ENCODE results near the gene PDSS2. TPM values are rescaled to one million over a fixed set of nuclear protein-coding genes. Genes with fewer than 3 reads are reported as not detected.

The PDSS2 gene
- total RNA-seq, 1 donor from 2014 or later = 14.9 TPM

- Histone ChIP-seq H2AFZ (replicated peaks) (no peak overlapping the region), H3K79me2 (ENCODE audit: low read depth) (no peaks in the 10 kb centered on the region), H3K27me3 (no peaks in the 10 kb centered on the region), H3K9me3 (ENCODE audit: low read depth) (no peaks in the 10 kb centered on the region), H3K4me3 (no peak overlapping the region), H4K20me1 (ENCODE audit: low read depth) (no peaks in the 10 kb centered on the region), H3F3A (ENCODE audit: low read depth) (no peaks in the 10 kb centered on the region), H3K27ac (no peak overlapping the region), H3K4me2 (no peak overlapping the region), H3K4me1 (no peaks in the 10 kb centered on the region), H3K36me3 (no peaks in the 10 kb centered on the region), H3K9ac (no peak overlapping the region)
- Mint-ChIP-seq H3K4me3 (no peak overlapping the region), H3K27me3 (ENCODE audit: insufficient read depth, low read depth) (no peaks in the 10 kb centered on the region), H3K9me3 (no peaks in the 10 kb centered on the region), H3K4me1 (no peaks in the 10 kb centered on the region), H3K36me3 (no peaks in the 10 kb centered on the region), H3K27ac (no peak overlapping the region)
- DNase-seq (ENCODE audit: low spot score) = no peak
- TF ChIP-seq EZH2 (IDR thresholded peaks at IDR 0.05) = no peak
- no peak for TF ChIP-seq CTCF (IDR thresholded peaks at IDR 0.05)
- TF ChIP-seq EZH2phosphoT487 (IDR thresholded peaks at IDR 0.05) = no peak
These were observed 114.4 kb downstream of the PDSS2 start for GRCh38 chr6:107344981-107345380.

- no peak overlapping the region for H3K4me3 ChIP-seq
- Mint-ChIP-seq H3K4me3 (no peak overlapping the region), H3K27ac (no peak overlapping the region), H3K4me1 (no peaks in the 10 kb centered on the region), H3K9me3 (no peaks in the 10 kb centered on the region), H3K36me3 (no peaks in the 10 kb centered on the region), H3K27me3 (ENCODE audit: insufficient read depth, low read depth) (no peaks in the 10 kb centered on the region)
- no peaks in the 10 kb centered on the region for H4K20me1 ChIP-seq (ENCODE audit: low read depth)
- H3K4me2 ChIP-seq = no peak overlapping the region
- H3K4me1 ChIP-seq = no peaks in the 10 kb centered on the region
- no peak for DNase-seq (ENCODE audit: low spot score)
- H3K9ac ChIP-seq = no peak overlapping the region
- H3K27me3 ChIP-seq = no peaks in the 10 kb centered on the region
- H3F3A ChIP-seq (ENCODE audit: low read depth) = no peaks in the 10 kb centered on the region
- no peaks in the 10 kb centered on the region for H3K36me3 ChIP-seq
- TF ChIP-seq EZH2 (IDR thresholded peaks at IDR 0.05) = no peak
- no peak for TF ChIP-seq EZH2phosphoT487 (IDR thresholded peaks at IDR 0.05)
- TF ChIP-seq CTCF (IDR thresholded peaks at IDR 0.05) = no peak
- H3K9me3 ChIP-seq (ENCODE audit: low read depth) = no peaks in the 10 kb centered on the region
- no peak overlapping the region for H3K27ac ChIP-seq
- H2AFZ ChIP-seq (replicated peaks) = no peak overlapping the region
- no peaks in the 10 kb centered on the region for H3K79me2 ChIP-seq (ENCODE audit: low read depth)
These were observed 115.0 kb downstream of the PDSS2 start for GRCh38 chr6:107344383-107344782.

GRCh38 chr6:107342144-107342543 is 117.2 kb downstream of the PDSS2 start:
- Mint-ChIP-seq H3K27me3 (ENCODE audit: insufficient read depth, low read depth) (no peaks in the 10 kb centered on the region), H3K9me3 (no peaks in the 10 kb centered on the region), H3K4me3 (no peak overlapping the region), H3K36me3 (no peaks in the 10 kb centered on the region), H3K27ac (no peak overlapping the region), H3K4me1 (no peaks in the 10 kb centered on the region)
- no peak overlapping the region for H3K27ac ChIP-seq
- no peak overlapping the region for H3K4me2 ChIP-seq
- no peaks in the 10 kb centered on the region for H3K9me3 ChIP-seq (ENCODE audit: low read depth)
- no peak overlapping the region for H3K9ac ChIP-seq
- H4K20me1 ChIP-seq (ENCODE audit: low read depth) = no peaks in the 10 kb centered on the region
- H2AFZ ChIP-seq (replicated peaks) = no peak overlapping the region
- H3K79me2 ChIP-seq (ENCODE audit: low read depth) = no peaks in the 10 kb centered on the region
- H3K4me3 ChIP-seq = no peak overlapping the region
- no peaks in the 10 kb centered on the region for H3K36me3 ChIP-seq
- no peaks in the 10 kb centered on the region for H3K27me3 ChIP-seq
- TF ChIP-seq EZH2phosphoT487 (IDR thresholded peaks at IDR 0.05) (no peak), CTCF (IDR thresholded peaks at IDR 0.05) (no peak), EZH2 (IDR thresholded peaks at IDR 0.05) (no peak)
- no peaks in the 10 kb centered on the region for H3K4me1 ChIP-seq
- no peak for DNase-seq (ENCODE audit: low spot score)
- no peaks in the 10 kb centered on the region for H3F3A ChIP-seq (ENCODE audit: low read depth)
